Neural cell (in vitro differentiated cells): ENCODE data around the gene CCDC80.

Experiments
- SMC3 ChIP-seq: fragments of 450-650 bp; conservative IDR thresholded peaks from 2 replicates; pipeline ENCODE4 v1.6.1; 2014; ENCODE audit warnings: antibody characterized with exemption, mild to moderate bottlenecking, moderate library complexity; ENCODE audit not compliant: poor library complexity
- TAF1 ChIP-seq: IDR thresholded peaks from 2 replicates; pipeline ENCODE4 v1.6.1; 2012; ENCODE audit warnings: low read depth
- TF ChIP-seq, protein P1 (sequence below): fragments of 450-650 bp; IDR thresholded peaks from 2 replicates; pipeline ENCODE4 v1.5.1; 2014; ENCODE audit warnings: antibody characterized with exemption, mild to moderate bottlenecking, moderate library complexity; ENCODE audit not compliant: poor library complexity, severe bottlenecking
- TF ChIP-seq, protein P2 (sequence below): IDR thresholded peaks from 2 replicates; pipeline ENCODE4 v1.6.1; 2012; ENCODE audit warnings: borderline replicate concordance

DNA sequence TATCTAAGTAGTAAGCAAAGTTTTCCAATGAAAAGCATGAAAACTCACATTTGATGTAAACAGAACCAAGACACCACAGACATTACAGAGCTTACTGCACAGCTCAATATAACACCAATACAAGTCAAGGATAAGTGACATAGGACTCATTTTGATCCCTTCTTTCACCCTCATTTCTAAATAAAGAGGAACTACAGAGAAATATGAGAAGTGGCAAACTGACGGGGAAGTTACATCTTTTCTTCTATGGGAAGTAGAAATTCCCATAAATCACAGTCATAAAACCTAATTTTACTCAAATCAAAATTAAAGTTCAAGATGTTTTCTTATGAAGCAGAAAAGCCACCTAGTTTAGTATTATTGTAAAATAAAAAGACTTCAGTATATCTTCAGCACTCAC lies 83.0 kb downstream of the CCDC80 start:
- TF ChIP-seq, protein P1, sequence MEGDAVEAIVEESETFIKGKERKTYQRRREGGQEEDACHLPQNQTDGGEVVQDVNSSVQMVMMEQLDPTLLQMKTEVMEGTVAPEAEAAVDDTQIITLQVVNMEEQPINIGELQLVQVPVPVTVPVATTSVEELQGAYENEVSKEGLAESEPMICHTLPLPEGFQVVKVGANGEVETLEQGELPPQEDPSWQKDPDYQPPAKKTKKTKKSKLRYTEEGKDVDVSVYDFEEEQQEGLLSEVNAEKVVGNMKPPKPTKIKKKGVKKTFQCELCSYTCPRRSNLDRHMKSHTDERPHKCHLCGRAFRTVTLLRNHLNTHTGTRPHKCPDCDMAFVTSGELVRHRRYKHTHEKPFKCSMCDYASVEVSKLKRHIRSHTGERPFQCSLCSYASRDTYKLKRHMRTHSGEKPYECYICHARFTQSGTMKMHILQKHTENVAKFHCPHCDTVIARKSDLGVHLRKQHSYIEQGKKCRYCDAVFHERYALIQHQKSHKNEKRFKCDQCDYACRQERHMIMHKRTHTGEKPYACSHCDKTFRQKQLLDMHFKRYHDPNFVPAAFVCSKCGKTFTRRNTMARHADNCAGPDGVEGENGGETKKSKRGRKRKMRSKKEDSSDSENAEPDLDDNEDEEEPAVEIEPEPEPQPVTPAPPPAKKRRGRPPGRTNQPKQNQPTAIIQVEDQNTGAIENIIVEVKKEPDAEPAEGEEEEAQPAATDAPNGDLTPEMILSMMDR: no peak
- TF ChIP-seq, protein P2, sequence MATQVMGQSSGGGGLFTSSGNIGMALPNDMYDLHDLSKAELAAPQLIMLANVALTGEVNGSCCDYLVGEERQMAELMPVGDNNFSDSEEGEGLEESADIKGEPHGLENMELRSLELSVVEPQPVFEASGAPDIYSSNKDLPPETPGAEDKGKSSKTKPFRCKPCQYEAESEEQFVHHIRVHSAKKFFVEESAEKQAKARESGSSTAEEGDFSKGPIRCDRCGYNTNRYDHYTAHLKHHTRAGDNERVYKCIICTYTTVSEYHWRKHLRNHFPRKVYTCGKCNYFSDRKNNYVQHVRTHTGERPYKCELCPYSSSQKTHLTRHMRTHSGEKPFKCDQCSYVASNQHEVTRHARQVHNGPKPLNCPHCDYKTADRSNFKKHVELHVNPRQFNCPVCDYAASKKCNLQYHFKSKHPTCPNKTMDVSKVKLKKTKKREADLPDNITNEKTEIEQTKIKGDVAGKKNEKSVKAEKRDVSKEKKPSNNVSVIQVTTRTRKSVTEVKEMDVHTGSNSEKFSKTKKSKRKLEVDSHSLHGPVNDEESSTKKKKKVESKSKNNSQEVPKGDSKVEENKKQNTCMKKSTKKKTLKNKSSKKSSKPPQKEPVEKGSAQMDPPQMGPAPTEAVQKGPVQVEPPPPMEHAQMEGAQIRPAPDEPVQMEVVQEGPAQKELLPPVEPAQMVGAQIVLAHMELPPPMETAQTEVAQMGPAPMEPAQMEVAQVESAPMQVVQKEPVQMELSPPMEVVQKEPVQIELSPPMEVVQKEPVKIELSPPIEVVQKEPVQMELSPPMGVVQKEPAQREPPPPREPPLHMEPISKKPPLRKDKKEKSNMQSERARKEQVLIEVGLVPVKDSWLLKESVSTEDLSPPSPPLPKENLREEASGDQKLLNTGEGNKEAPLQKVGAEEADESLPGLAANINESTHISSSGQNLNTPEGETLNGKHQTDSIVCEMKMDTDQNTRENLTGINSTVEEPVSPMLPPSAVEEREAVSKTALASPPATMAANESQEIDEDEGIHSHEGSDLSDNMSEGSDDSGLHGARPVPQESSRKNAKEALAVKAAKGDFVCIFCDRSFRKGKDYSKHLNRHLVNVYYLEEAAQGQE: no peak
- no peak for TF ChIP-seq TAF1
- TF ChIP-seq SMC3: no peak
